NCI-H128 (cell line): ENCODE results near the gene CLIC4.
"Not testable (repeated sequence)": the region's sequence is repeated elsewhere in the genome, so short reads cannot be mapped to it uniquely, and the experiment has no call there.

ENCODE experiments used
- DNase-seq: peaks from one replicate; lab custom pipeline; 2025; ENCODE audit not compliant: unreplicated experiment; lab: John Stamatoyannopoulos, UW

CLIC4 gene

DNA sequence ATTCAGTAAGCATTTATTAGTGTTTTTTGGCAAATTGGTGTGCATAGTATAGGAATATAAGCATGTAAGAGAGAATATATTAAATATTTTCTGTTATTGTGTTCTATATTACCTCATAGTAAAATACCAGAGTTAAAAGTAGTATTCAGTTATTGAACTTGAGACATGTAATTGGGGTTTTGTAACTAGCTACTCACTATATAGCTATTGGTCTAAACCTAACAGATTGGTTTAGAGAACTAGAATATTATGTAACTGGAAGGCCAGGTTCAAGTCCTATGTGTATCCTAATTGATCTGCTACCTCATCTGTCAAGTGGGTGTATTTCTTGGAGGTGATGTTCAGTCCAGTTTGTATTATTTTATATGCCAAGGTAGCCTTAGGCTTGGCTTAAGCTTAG is 26.3 kb downstream of the CLIC4 start:
- no peak for DNase-seq

GRCh38 chr1:24773618-24774017 is 28.4 kb downstream of the CLIC4 start:
- no peak for DNase-seq

DNA sequence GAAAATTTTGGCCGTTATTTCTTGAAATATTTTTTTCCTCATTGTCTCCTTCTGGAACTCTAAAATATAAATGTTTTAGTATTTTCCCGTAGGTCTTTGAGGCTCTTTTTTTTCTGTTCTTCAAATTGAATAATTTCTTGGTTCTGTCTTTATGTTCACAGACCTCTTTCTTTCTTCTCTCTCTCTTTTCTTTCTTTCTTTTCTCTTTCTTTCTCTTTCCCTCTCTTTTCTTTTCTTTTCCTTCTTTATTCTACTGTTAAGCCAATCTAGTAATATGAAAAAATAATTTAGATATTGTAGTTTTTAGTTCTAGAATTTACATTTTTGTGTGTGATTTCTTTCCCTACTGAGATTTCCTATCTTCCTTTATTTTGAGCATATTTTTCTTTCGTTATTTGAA is 30.1 kb downstream of the CLIC4 start:
- DNase-seq, result no peak

- no peak for DNase-seq
Observed at GRCh38 chr1:24775916-24776315, 30.7 kb downstream of the CLIC4 start.

DNA sequence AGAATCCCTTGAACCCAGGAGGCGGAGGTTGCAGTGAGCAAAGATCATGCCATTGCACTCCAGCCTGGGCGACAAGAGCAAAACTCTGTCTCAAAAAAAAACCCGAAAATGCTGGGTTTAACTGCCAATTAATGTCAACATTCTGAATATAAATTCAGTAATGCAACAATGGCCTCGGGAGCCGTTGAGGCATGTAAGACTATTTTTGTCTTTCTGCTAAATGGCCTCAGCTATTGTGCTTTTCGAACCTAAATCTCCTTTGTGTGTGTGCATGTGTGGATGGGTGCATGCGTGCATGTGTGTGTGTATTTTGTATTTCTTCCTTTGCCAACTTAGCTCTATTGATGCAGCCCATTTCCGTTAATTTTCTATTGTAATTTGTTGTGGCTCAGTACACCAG is 31.6 kb downstream of the CLIC4 start:
- DNase-seq, result no peak

DNA sequence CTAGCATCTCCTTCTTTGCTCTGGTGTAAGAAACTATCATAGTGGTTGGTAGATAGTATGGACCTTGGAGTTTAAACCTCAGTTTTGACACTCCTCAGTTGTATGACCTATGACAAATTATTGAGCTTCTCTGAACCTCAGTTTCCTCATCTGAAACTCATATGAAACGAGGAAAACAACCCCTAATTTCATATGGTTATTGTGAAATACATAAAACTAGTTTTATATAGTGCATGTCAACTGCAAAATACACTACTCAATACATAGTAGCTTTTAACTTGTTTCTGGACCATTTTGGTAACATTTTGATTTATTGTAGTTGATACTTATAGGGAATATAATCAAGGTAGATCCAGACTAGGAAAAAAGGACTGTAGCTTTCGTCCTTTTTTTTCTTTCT is 32.9 kb downstream of the CLIC4 start:
- no peak for DNase-seq

GRCh38 chr1:24779199-24779598 is 34.0 kb downstream of the CLIC4 start:
- not testable (repeated sequence) for DNase-seq

DNA sequence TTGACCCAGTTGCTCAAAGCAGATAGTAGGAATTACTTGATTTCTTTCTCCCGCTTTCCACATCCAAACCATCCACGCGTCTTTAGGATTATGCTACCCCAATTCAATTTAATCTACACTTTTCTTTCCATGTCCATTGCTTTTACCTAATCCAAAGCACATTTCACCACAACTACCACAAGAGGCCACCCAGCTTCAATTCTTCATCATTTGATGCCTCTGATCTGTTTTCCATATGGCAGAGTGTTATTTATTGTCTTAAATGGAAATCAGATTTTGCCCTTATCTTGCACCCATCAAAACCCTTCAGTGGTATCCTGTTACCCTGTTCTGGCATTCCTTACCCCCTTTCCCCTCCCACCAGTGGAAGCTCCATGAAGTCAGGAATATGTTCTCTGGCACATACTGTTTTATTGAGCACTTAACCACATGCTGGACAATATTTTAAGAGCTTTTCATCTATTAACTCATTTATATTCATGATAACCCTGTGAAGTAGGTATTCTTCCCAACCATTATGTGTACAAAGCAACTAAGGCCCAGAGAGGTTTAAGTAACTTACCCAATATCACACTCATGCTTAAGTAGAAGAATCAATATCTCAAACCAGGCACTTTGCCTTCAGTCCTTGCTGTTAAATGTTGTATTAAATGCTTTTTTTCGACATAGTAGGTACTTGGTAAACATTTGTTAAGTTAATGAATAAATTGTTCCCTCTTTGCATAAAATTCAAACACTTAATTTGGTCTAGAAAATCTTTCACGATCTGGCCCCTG is 34.6 kb downstream of the CLIC4 start:
- DNase-seq, result no peak

- not testable (repeated sequence) for DNase-seq
Observed at GRCh38 chr1:24780626-24781025, 35.4 kb downstream of the CLIC4 start.

- no peak for DNase-seq
Observed at GRCh38 chr1:24782689-24783088, 37.4 kb downstream of the CLIC4 start.

DNA sequence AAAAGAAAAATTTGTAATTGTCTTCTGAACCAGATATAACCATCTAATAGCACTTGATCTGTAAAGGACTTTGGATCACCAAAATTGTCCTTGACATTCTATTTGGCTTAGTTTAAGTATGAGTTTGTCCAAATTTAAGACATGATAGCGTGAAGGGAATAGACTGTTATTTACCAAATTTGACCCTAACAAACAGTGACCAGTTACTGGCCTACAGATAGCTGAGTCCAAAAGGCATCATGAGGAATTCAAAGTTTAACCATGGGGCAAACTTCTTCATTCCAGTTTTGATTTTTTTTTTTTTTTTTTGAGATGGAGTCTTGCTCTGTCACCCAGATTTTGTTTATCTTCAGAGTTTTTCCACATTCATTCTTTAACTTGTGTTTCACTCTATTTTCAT is 38.5 kb downstream of the CLIC4 start:
- no peak for DNase-seq

- DNase-seq, result no peak
Observed at GRCh38 chr1:24786191-24786590, 40.9 kb downstream of the CLIC4 start.

DNA sequence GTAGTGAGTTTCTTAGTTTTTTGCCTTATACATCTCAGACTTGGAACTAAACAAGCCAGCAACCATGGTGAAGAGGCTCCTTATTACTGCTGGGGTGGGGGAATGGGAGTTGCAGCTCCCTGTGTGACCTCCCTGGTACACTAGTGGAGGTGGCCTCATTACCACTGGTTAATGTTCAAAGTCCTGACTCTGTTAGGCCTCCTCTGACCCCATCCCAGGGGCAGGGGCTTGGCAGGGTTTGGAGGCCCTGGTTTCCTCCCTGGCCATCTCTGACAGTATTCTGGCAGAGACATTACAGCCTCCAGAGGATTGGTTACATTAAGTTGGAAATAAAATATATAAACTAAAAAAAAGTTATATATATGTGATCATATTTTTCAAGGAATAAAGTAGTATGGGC is 45.2 kb downstream of the CLIC4 start:
- no peak for DNase-seq

DNA sequence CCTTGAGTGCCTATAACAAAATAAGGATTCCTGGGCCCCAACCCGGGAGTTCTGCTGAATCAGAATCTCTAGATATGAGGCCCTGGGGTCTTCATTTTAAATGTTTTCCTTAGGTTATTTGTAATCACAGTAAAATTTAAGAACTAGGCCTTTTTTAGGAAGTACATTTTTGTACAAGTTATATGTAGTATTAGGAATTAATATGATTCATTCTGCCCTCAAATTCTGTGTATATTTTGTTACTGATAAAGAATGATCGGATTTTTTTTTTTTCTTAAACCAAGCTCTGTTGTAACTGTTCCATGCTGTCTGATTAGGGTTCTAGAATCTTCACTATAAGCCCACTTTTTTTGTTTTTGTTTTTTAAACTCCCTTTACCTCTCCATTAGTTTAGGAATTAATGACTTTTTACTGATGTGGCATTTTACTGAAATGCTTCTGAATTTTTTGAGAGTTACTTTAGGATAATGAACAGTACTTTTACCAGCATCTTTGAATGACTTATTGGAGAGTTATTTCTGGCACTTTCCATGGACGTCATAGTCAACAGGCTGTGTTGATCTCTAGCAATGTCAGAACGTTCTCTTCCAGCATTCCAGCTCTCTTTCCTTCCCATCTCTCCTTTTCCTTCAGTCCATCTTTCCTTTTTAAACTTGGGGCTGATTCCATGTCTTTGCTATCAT is 48.3 kb downstream of the CLIC4 start:
- DNase-seq, result no peak

GRCh38 chr1:24794130-24794502 is 48.9 kb downstream of the CLIC4 start:
- not testable (repeated sequence) for DNase-seq

DNA sequence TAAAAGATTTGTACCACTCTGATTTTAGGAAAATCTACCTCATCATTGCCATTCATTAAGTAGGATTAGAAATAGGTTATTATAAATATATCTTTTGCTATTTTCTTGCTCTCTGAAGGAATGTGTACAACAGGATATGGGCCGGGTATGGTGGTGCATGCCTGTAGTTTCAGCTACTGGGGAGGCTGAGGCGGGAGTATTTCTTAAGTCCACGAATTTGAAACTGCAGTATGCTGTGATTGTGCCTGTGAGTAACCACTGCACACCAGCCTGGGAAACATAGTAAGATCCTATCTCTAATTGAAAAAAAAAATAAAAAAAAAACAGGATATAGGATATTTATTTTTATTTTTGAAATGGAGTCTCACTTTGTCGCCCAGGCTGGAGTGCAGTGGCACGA is 50.0 kb downstream of the CLIC4 start:
- DNase-seq, result no peak

DNA sequence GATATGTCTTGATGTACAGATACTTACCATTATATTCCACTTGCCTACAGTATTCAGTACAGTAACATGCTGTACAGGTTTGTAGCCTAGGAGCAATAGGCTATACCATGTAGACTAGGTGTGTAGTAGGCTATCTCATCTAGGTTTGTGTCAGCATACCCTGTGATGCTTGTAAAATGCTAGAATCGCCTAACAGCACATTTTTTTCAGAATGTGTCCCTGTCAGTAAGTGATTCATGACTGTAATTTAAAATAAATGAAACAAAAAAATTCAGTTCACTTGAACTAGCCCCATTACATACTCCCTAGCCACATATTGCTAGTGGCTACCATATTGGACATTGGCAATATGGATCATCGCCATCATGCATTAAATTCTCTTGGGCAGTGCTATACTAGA is 51.3 kb downstream of the CLIC4 start:
- no peak for DNase-seq

GRCh38 chr1:24799242-24799641 is 54.0 kb downstream of the CLIC4 start:
- DNase-seq, result not testable (repeated sequence)

GRCh38 chr1:24801176-24801575 is 55.9 kb downstream of the CLIC4 start:
- DNase-seq, result no peak

DNA sequence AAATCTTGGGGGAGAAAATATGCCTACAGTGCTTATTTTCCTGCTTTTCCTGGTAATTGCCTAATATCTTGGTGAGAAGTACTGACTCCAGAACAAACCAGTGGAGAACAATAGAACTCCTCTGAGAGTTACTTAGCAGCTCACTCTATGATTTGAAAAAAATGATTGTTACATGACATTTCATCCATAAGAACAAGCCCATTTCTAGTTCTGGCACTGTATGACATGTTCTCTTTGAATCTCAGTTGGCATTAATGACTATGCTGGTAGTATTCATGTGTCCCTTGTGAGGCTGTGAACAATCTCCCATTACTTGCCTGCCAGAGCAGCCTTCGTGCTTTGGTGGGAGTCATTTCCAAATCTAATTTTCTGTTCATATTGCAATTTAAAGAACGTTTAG is 58.0 kb downstream of the CLIC4 start:
- no peak for DNase-seq

DNA sequence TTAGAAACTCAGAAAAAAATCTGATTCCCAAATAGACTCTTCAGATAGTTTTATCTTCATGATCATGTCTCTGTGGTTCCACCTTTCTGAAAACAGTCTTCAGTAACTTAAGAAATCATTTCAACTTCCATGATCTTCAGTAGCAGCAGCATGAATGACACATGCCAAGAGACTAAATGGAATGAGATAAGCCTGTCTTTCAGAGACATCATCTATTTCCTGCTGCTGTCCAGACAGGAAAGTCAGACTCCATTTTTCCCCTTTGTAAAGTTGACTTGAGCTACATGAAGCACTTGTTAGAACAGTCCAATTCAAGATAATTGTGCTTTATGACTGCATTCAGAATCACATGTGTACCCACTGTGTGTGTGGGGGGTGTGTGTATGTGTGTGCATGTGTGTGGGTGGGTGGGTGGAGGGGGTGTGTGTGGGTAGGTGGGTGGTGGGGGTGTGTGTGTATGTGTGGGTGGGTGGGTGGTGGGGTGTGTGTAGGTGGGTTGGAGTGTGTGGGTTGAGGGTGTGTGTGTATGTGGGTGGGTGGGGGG is 58.8 kb downstream of the CLIC4 start:
- no peak for DNase-seq

- DNase-seq, result no peak
Observed at GRCh38 chr1:24805534-24806301, 60.5 kb downstream of the CLIC4 start.
